Urothelium cell line (cell line): ENCODE measurements around the gene TXNIP.

ENCODE experiments used
- DNase-seq: peaks from one replicate; pipeline ENCODE4 v3.0.0; 2011; ENCODE audit warnings: low spot score, mixed read lengths
- FAIRE-seq: peaks from 2 replicates; lab custom pipeline; 2011; peaks lifted over from hg19 to GRCh38; lab: Jason Lieb, UNC

Gene TXNIP

GRCh38 chr1:145986551-145986950 is 9.8 kb downstream of the TXNIP start:
- no peak for FAIRE-seq
- DNase-seq = no peak

- no peak for FAIRE-seq
- no peak for DNase-seq
Measured at GRCh38 chr1:145985502-145986439, 10.6 kb downstream of the TXNIP start.

- FAIRE-seq (no peak), DNase-seq (no peak)
Measured at GRCh38 chr1:145985129-145985501, 11.3 kb downstream of the TXNIP start.

- no peak for DNase-seq
- no peak for FAIRE-seq
Measured at GRCh38 chr1:145983960-145984830, 12.2 kb downstream of the TXNIP start.

- FAIRE-seq = no peak
- no peak for DNase-seq
Measured at GRCh38 chr1:145983206-145983675, 13.1 kb downstream of the TXNIP start.

- FAIRE-seq = no peak
Measured at GRCh38 chr1:145982010-145982723, 14.2 kb downstream of the TXNIP start.

GRCh38 chr1:145980457-145980994 is 15.9 kb downstream of the TXNIP start:
- FAIRE-seq (no peak), DNase-seq (no peak)

More at GRCh38 chr1:145982010-145982723, 14.2 kb downstream of the TXNIP start:
- no peak for DNase-seq

- FAIRE-seq (no peak), DNase-seq (no peak)
Measured at GRCh38 chr1:145979746-145980456, 16.5 kb downstream of the TXNIP start.

- FAIRE-seq = no peak
- peak; percentile 93 for DNase-seq
Measured at GRCh38 chr1:145978854-145979745, 17.3 kb downstream of the TXNIP start.

GRCh38 chr1:145978471-145978853 is 17.9 kb downstream of the TXNIP start:
- DNase-seq (no peak), FAIRE-seq (no peak)

GRCh38 chr1:145977486-145978470 is 18.6 kb downstream of the TXNIP start:
- DNase-seq (peak; percentile 78), FAIRE-seq (no peak)

- no peak for FAIRE-seq
- DNase-seq = no peak
Measured at GRCh38 chr1:145977016-145977415, 19.4 kb downstream of the TXNIP start.

GRCh38 chr1:145975216-145975615 is 21.2 kb downstream of the TXNIP start:
- FAIRE-seq = no peak
- DNase-seq = no peak

GRCh38 chr1:145974721-145975120 is 21.7 kb downstream of the TXNIP start:
- no peak for FAIRE-seq
- DNase-seq = no peak

GRCh38 chr1:145972580-145972979 is 23.8 kb downstream of the TXNIP start:
- DNase-seq (no peak), FAIRE-seq (no peak)

- FAIRE-seq = no peak
Measured at GRCh38 chr1:145967288-145967687, 29.1 kb downstream of the TXNIP start.

GRCh38 chr1:145965119-145965744 is 31.1 kb downstream of the TXNIP start:
- DNase-seq = no peak
- no peak for FAIRE-seq

More at GRCh38 chr1:145967288-145967687, 29.1 kb downstream of the TXNIP start:
- DNase-seq = no peak
